SJCRH30 (cell line): Measurements from ENCODE around the gene RPLP1. TPM values are rescaled to one million over a fixed set of nuclear protein-coding genes. Genes with fewer than 3 reads are reported as not detected.

Source experiments
- DNase-seq, 2 experiments: peaks; one replicate each; pipeline ENCODE4 v3.0.0-alpha.2; 2015 to 2020
- H3K27ac ChIP-seq: fragments of 250-450 bp; sonication (Bioruptor Pico); 2 replicates; pipeline ENCODE4 v1.5.1; 2020; ENCODE audit warnings: mild to moderate bottlenecking, moderate library complexity
- H3K27me3 ChIP-seq: fragments of 250-450 bp; sonication (Bioruptor Pico); 2 replicates; pipeline ENCODE4 v1.5.1; 2020; ENCODE audit warnings: mild to moderate bottlenecking, moderate library complexity
- H3K36me3 ChIP-seq: fragments of 250-450 bp; sonication (Bioruptor Pico); 2 replicates; pipeline ENCODE4 v1.5.1; 2020; ENCODE audit warnings: mild to moderate bottlenecking, moderate library complexity
- H3K4me1 ChIP-seq: fragments of 250-450 bp; sonication (Bioruptor Pico); 2 replicates; pipeline ENCODE4 v1.5.1; 2020; ENCODE audit warnings: mild to moderate bottlenecking, moderate library complexity
- H3K4me3 ChIP-seq: fragments of 250-450 bp; sonication (Bioruptor Pico); 2 replicates; pipeline ENCODE4 v1.5.1; 2020; ENCODE audit warnings: mild to moderate bottlenecking, moderate library complexity
- H3K9me3 ChIP-seq: fragments of 250-450 bp; sonication (Bioruptor Pico); replicated peaks from 2 replicates; pipeline ENCODE4 v1.5.1; 2020; ENCODE audit warnings: mild to moderate bottlenecking, moderate library complexity
- total RNA-seq: library from RNA; depleted of rRNA; stranded (reverse); fragments of >200 nt; shearing (Covaris generic); gene quantifications from 2 replicates; pipeline ENCODE4 v1.2.3, GENCODE V29; 2014

RPLP1 gene
- total RNA-seq, 1 experiment from 2014 or later = 761 TPM

DNA sequence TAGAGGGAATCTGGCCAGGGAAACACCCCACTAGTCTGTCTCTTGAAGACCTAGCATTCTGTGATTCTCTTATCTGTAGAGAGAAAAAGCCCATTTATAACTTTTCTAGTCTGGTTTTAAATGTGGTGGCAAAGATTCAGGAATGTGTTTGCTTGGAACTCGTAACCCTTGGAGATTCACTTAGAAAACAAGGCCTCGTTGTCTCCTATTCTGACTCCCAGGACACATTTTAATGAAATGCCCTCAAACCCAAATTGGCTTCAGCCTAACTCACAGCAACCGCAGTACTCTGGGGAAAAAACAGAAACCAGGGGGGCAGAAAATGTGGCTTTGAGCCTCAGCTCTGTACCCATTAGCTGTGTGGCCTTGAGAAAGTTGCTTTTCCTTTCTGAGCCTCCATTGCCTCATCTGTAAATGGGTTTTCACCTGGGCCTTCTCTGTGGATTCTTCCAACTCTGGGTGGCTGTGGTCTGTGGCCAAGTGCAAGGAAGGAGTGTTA, 36.5 kb downstream of the RPLP1 start:
- H3K4me1 ChIP-seq = peaks cover 30% of the 10 kb centered on the region
- no peak overlapping the region for H3K27ac ChIP-seq
- no peaks in the 10 kb centered on the region for H3K36me3 ChIP-seq
- H3K4me3 ChIP-seq = no peak overlapping the region
- DNase-seq = peak in 1 of 2 experiments; percentile 71
- H3K9me3 ChIP-seq = peaks cover 4% of the 10 kb centered on the region; the same call in 1 of the 2 replicates
- H3K27me3 ChIP-seq = no peaks in the 10 kb centered on the region

DNA sequence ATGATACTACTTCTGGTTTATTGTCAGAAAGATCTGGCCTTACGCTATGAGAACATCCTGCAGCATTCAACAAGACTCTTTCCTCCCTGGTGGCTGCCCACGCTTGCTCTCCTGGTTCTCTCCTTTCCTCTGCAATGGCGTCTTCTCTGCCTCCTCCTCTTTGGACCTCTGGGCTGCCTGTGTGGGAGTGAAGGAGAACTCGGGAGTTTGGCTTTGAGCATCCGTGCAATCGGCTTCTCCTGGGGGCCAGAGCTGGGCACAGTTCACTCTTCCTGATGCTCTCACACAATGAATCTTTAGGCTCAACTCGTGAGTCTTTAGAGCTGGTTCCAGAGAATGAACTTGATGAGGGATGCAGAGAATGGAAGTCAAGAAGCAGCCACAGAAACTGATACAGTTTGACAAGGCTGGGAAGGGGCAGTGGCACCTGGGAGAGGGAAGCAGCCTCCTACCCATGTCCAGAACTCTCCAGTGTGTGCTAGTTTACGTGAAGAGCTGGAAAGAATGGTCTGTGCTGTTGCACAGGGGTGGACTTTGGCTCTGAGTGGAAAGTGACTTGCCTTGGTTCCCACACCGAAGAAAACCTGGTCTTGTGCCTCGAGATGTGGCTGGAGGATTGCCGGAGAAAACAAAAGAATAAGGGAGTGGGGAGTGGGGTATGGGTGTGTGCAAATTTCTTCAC, 37.9 kb downstream of the RPLP1 start:
- Histone ChIP-seq H3K36me3 (no peaks in the 10 kb centered on the region), H3K4me1 (peaks cover 30% of the 10 kb centered on the region), H3K27me3 (no peaks in the 10 kb centered on the region), H3K4me3 (no peak overlapping the region), H3K9me3 (peaks cover 4% of the 10 kb centered on the region; the same call in 1 of the 2 replicates), H3K27ac (peak overlapping the region; percentile 28)
- no peak for DNase-seq

DNA sequence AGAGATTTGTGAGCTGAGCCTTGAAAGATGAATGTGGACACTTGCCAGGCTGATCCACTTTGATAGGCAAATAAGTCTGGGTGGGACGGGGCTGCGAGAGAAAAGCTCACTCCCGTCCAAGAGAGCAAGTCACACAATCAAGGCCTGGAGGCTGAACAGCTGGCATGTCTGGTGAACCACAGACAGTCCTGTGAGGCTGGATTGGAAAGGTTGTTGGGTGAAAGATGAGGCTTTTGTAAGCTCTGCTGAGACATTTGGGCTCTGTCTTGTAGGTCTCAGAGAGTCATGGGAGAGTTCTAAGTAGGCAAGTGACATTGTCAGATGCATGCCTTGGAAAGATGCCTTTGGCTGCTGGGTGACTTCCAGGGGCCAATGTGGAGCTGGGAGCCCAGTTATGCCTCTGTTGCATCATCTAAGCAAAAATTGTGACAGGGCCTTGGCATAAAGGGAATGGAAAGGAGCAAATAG, 38.5 kb downstream of the RPLP1 start:
- peak; percentile 82 to 88 for DNase-seq

DNA sequence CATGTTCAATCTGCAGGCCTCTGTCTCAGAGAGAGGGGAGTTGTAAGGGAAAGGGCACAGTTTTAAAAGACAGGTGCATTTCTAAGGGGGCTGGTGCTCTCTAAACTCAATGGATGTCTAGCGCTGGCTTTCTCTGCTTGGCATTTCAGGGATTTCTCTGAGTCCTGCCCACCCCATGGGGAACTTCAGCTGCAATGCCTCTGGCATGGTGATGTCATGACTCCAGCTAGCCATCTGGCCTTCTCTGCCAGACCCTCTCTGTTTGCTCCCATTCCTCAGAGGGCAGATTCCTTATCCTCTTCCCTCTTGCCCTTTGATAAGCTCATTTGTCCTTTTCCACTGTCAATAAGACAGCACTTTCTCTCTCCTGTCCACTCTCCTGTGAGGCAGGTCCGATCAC, 40.8 kb downstream of the RPLP1 start:
- DNase-seq = no peak
- H3K4me3 ChIP-seq = no peak overlapping the region
- H3K36me3 ChIP-seq = no peaks in the 10 kb centered on the region
- no peaks in the 10 kb centered on the region for H3K27me3 ChIP-seq
- peaks cover 38% of the 10 kb centered on the region for H3K4me1 ChIP-seq
- no peak overlapping the region for H3K27ac ChIP-seq
- no peaks in the 10 kb centered on the region for H3K9me3 ChIP-seq

More for the DNA sequence above, 38.5 kb downstream of the RPLP1 start:
- H3K9me3 ChIP-seq = peaks cover 2% of the 10 kb centered on the region; the same call in 1 of the 2 replicates
- H3K27me3 ChIP-seq = no peaks in the 10 kb centered on the region
- no peak overlapping the region for H3K4me3 ChIP-seq
- H3K27ac ChIP-seq = peak overlapping the region; percentile 28
- peaks cover 31% of the 10 kb centered on the region for H3K4me1 ChIP-seq
- no peaks in the 10 kb centered on the region for H3K36me3 ChIP-seq

DNA sequence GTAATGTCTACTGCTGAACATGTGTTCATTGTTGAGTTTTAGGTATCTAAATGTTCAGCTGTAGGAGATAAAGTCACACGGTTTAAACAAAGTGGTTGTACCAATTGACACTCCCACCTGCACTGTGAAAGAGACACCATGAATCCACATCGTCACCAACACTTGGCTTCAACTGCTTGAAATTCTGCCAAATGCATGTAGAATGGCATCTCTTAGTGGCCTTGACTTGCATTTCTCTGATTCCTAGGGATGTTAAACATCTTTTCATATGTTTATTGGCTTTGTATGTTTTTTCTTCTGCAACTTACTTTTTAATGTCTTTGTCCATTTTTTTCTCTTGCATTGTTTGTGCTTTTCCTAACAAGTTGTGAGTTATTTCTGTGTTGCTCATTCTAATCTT, 43.4 kb downstream of the RPLP1 start:
- H3K4me3 ChIP-seq = no peak overlapping the region
- no peaks in the 10 kb centered on the region for H3K27me3 ChIP-seq
- no peak overlapping the region for H3K27ac ChIP-seq
- no peaks in the 10 kb centered on the region for H3K9me3 ChIP-seq
- peaks cover 41% of the 10 kb centered on the region for H3K4me1 ChIP-seq
- no peaks in the 10 kb centered on the region for H3K36me3 ChIP-seq
- DNase-seq = no peak

DNA sequence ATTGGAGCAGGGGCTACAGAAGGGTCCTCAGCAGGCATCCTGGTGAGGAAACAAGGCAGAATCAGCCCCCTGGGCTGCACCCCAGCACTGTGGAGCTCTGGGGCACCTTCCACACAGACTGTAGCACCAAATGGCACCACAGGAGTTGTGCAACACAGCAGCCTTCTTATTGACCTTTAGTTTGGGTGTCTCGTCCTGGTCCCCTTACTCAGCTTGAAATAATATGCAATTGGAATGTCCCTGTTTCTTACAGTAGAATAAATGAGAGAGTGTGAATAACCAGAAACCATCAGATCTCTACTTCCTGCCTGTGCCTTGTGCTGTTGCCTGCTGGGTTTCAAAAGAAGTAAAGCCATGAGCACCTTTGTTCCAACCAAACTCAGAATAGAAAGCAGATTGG, 44.5 kb downstream of the RPLP1 start:
- no peaks in the 10 kb centered on the region for H3K27me3 ChIP-seq
- peaks cover 43% of the 10 kb centered on the region for H3K4me1 ChIP-seq
- no peak overlapping the region; the same call in 1 of the 2 replicates for H3K27ac ChIP-seq
- no peaks in the 10 kb centered on the region for H3K36me3 ChIP-seq
- no peak overlapping the region for H3K4me3 ChIP-seq
- no peak for DNase-seq
- H3K9me3 ChIP-seq = no peaks in the 10 kb centered on the region

DNA sequence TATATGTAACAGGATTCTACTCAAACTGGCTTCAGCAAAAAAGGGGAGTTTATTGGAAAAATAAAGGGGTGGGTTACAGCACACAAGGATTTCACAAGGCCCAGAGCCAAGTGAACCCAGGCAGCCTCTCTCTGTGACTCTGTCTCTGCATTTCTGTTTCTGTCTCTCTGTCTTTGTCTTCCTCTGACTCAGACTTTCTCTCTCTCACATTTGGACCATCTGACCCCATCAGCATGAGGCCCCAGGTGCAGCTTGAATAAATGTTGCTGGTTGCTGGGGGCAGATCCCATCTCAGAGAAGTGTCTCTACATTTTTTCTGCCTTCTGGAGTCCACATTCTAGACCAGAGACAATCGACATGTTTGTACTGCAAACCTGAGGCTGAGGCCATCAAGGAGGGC, 45.0 kb downstream of the RPLP1 start:
- Histone ChIP-seq H3K4me3 (no peak overlapping the region), H3K27ac (peak overlapping the region; percentile 8; the same call in 1 of the 2 replicates), H3K4me1 (peaks cover 43% of the 10 kb centered on the region), H3K27me3 (no peaks in the 10 kb centered on the region), H3K9me3 (no peaks in the 10 kb centered on the region), H3K36me3 (no peaks in the 10 kb centered on the region)
- no peak for DNase-seq

DNA sequence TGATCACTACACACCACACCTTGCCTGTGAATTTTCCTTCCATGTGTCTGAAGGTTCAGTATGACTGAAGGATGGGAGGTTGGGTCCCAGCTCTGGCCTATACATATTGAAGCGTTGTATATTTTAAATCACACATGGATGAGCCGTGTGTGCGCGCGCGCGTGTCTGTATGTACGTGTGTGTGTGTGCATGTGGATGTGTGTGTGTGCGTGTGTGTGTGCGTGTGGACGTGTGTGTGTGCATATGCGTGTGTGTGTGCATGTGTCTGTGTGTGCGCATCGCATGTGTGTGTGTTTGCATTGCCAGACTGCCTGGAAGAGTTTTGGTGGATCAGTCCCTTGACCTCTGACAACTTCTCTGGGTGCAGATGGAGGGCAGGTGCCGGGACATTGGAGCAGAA, 45.7 kb downstream of the RPLP1 start:
- Histone ChIP-seq H3K4me1 (peaks cover 43% of the 10 kb centered on the region), H3K27ac (peak overlapping the region; percentile 100), H3K4me3 (no peak overlapping the region), H3K9me3 (no peaks in the 10 kb centered on the region), H3K36me3 (no peaks in the 10 kb centered on the region), H3K27me3 (no peaks in the 10 kb centered on the region)
- no peak for DNase-seq

DNA sequence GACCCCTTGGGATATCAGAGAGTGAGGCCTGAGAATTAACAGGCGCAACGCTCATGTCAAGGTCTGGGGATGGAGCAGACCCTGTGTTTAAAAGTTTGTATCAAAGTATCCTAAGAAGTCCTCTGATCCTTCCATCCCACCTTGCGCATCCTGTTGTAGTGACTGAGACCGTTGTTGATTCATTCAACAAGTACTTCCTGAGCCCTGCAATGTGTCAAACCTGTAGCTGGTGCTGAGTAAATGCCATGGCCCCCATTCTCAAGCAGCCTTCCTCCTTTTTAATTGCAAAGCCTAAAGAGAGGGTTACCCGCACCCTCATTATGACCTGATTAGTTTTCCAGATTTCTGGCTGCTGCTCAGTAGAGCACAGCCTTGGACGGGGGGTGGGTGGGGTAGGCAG, 46.4 kb downstream of the RPLP1 start:
- no peak for DNase-seq
- H3K9me3 ChIP-seq = no peaks in the 10 kb centered on the region
- H3K4me3 ChIP-seq = no peak overlapping the region
- no peaks in the 10 kb centered on the region for H3K36me3 ChIP-seq
- no peaks in the 10 kb centered on the region for H3K27me3 ChIP-seq
- H3K4me1 ChIP-seq = peaks cover 44% of the 10 kb centered on the region
- peak overlapping the region; percentile 100 for H3K27ac ChIP-seq

DNA sequence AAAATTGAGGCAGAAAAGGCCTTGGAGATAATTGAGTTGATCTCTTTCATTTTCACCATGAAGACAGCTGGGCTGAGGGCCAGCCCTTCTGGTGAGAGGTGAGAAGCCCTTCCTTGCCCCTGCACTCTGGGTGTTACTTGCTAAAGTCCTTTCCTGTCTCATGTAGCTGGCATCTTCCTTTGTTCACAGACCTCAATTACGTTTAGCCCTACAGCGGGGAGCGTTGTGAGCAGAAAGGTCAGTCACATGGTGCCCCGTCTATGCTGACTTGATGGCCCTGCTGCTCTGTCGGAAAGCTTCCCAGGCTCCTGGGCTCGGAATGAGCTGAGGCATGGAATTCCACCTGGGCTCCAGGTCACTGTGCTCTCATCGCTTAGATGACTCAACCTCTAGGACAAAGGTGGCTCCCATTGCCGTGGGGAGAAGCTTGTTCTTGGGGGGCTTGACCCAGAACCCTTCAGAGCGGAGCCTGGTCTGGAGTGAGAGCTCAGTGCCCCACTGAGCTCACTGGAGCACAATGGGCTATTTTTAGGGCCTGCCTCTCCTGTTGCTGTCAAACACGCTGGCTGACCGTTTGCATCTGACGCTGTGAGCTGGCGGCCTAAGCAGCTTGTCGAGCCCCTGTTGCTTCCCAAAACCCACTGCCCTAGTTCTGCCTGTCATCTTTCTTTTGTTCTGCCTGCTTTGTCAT, 47.0 kb downstream of the RPLP1 start:
- Histone ChIP-seq H3K4me1 (peaks cover 51% of the 10 kb centered on the region), H3K27me3 (no peaks in the 10 kb centered on the region), H3K9me3 (no peaks in the 10 kb centered on the region), H3K36me3 (no peaks in the 10 kb centered on the region), H3K4me3 (peak overlapping the region; percentile 27), H3K27ac (peak overlapping the region; percentile 100)
- DNase-seq = peak; percentile 95 to 99

DNA sequence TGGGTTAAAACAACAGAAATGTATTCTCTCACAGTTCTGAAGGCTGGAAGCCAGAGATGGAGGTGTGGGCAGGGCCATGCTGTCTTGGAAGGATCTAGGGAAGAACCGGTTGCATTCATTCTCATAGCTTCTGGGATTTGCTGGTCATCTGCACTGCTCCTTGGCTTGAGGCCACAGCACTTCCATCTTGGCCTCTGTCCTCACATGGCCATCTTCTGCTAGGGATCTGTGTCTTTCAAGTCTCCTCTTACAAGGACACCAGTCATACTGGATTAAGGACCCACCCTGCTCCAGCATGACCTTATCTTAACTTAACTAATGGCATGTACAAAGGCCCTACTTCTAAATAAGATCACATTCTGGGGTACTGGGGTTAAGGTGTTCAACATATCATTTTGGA, 47.7 kb downstream of the RPLP1 start:
- DNase-seq = no peak
- no peaks in the 10 kb centered on the region for H3K27me3 ChIP-seq
- peak overlapping the region; percentile 100 for H3K27ac ChIP-seq
- H3K4me1 ChIP-seq = peaks cover 56% of the 10 kb centered on the region
- H3K9me3 ChIP-seq = no peaks in the 10 kb centered on the region
- H3K36me3 ChIP-seq = no peaks in the 10 kb centered on the region
- H3K4me3 ChIP-seq = peak overlapping the region; percentile 27

DNA sequence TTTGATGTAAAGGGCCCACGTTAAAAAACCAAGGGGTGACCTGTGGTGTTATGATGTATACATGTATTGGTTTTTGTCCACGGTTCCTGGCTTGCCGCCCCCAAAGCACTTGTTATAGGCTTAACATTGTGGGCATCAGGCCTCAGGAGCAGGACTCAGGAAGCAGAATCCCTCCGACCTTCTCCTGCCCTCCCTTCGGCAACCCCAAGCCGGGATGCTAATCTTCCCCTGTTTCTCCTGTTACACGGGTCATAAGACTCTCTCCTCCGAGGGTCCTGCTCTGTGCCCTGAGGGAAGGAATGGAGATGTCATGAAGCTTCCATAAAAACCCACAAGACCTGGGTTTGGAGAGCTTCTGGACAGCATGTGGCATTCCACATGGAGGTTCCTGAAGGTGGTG, 48.8 kb downstream of the RPLP1 start:
- DNase-seq = peak; percentile 48 to 76
- H3K27ac ChIP-seq = no peak overlapping the region; the same call in 1 of the 2 replicates
- no peak overlapping the region for H3K4me3 ChIP-seq
- no peaks in the 10 kb centered on the region for H3K36me3 ChIP-seq
- H3K4me1 ChIP-seq = peaks cover 53% of the 10 kb centered on the region
- H3K9me3 ChIP-seq = no peaks in the 10 kb centered on the region
- H3K27me3 ChIP-seq = no peaks in the 10 kb centered on the region

DNA sequence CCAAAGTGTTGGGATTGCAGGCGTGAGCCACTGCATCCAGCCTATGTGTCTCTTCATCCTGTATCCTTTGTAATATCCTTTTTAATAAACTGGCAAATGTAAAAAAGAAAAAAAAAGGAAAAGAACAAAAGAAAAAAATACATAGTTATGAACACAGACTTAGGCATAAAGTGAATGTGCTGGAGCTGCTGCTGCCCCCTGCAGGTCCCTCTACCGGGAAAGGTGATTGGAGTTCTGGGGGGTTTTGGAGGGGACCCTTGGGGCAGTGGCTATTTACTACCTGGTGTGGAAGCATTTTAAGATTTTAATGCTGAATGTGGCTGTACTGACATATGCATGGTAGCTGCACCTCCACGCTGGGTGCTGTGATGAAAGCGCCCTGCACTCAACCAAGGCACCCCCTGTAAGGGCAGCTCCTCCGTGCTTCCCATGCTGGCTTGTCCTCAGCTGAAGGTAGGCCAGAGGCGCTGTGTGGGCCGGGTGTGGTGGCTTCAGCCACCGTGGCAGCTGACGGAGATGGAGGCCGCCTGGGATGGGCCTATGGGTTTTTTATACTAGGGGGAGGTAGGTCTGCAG, 49.9 kb downstream of the RPLP1 start:
- no peaks in the 10 kb centered on the region for H3K9me3 ChIP-seq
- no peak for DNase-seq
- H3K27me3 ChIP-seq = no peaks in the 10 kb centered on the region
- no peaks in the 10 kb centered on the region for H3K36me3 ChIP-seq
- H3K27ac ChIP-seq = no peak overlapping the region
- peaks cover 49% of the 10 kb centered on the region for H3K4me1 ChIP-seq
- H3K4me3 ChIP-seq = no peak overlapping the region

DNA sequence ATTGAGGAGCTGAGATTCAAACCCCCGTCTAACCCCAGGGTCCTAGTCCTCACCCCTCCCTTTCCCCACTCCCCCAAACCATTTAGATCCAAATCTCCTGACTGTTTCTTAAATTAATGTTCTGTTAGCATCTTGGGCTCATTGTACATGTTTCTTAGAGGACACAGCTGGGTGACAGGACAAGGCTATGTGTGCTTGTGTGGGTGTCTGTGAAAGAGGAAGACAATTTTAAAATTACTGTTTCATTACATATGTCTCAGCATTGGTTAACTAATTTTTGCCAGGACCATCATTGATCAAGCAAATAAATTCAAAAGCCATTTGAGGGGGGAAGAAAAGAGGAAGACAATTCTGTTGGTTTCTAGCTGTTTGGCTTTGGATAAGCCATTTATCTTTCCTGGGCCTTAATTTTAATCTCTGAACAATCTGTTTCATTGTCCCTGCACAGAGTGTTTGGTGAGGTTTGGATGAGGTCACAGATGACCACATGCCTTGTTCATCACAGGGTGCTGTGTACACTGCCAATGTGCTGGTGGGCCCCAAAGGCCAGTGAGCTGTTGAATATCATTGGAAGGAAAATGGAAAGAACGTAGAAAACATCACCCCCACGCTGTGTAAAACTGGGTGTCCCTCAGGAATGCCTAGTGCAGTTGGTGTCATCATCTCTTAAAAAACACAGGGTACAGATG, 51.9 kb downstream of the RPLP1 start:
- Histone ChIP-seq H3K27me3 (no peaks in the 10 kb centered on the region), H3K27ac (peak overlapping the region; percentile 30), H3K36me3 (no peaks in the 10 kb centered on the region), H3K4me3 (no peak overlapping the region), H3K4me1 (peaks cover 32% of the 10 kb centered on the region), H3K9me3 (no peaks in the 10 kb centered on the region)
- DNase-seq = peak; percentile 69 to 79
